Measurements from ENCODE around the gene FRS2. TPM values are rescaled to one million over a fixed set of nuclear protein-coding genes. Genes with fewer than 3 reads are reported as not detected.
A peak's percentile ranks its signal among the peaks of the same experiment; 100 is the strongest.

FRS2 gene
- total and polyA plus RNA-seq, 2 of the 4 experiments (the other 2 are of a cell fraction) = 12.4 to 58.3 TPM

GRCh38 chr12:69623970-69624369 lies 153.8 kb downstream of the FRS2 start:
- POLR2A ChIA-PET (ENCODE audit: unreplicated experiment) = no interaction called here
- H3K4me3 ChIP-seq (ENCODE audit: insufficient read depth, low read depth, low read length) = no peak overlapping the region
- intact Hi-C loops (cut with micrococcal nuclease) (no loop called here), in situ Hi-C loops (cut with MboI; ENCODE audit: low sequenced_read_pairs) (no loop called here), dilution Hi-C loops (cut with HindIII; ENCODE audit: low sequenced_read_pairs, unreplicated experiment) (no loop called here)
- no peak overlapping the region for H2BK120ac ChIP-seq (ENCODE audit: low read depth, low read length)
- H4K20me1 ChIP-seq (ENCODE audit: insufficient read depth, low read length) = no peaks in the 10 kb centered on the region
- no peak overlapping the region for H2BK20ac ChIP-seq (ENCODE audit: low read depth, low read length)
- ATAC-seq (ENCODE audit: low read depth) (peak; percentile 59; the same call in 1 of the 2 replicates), DNase-seq (peak; percentile 13)
- no peak overlapping the region for H3K27ac ChIP-seq (ENCODE audit: insufficient read depth, low read length)
- no peak overlapping the region for H3K23ac ChIP-seq (ENCODE audit: low read depth, low read length)
- H3K79me1 ChIP-seq (ENCODE audit: low read depth in 1 of 2, low read length in 2 of 2) = no peaks in the 10 kb centered on the region
- no peak overlapping the region for H4K8ac ChIP-seq (ENCODE audit: low read depth in 2 of 2, low read length in 2 of 2)
- no TSS peak for BruUV-seq (replicated peaks)
- no peak overlapping the region for H3K18ac ChIP-seq (ENCODE audit: low read depth, low read length)
- no peak overlapping the region for H3K56ac ChIP-seq (ENCODE audit: extremely low read depth, insufficient read depth, low read length)
- no peak overlapping the region for H2AK9ac ChIP-seq (replicated peaks; ENCODE audit: low read depth, low read length, poor library complexity)
- no peak overlapping the region for H2AK5ac ChIP-seq (ENCODE audit: low read depth, low read length)
- H3K9ac ChIP-seq (ENCODE audit: low read depth, low read length) = no peak overlapping the region
- H3K27me3 ChIP-seq (ENCODE audit: control insufficient read depth, insufficient read depth, low read length) = peaks cover 17% of the 10 kb centered on the region
- no peak for TF ChIP-seq RAD21 (IDR thresholded peaks at IDR 0.05; ENCODE audit: low read length)
- no peak for TF ChIP-seq USF2 (IDR thresholded peaks at IDR 0.05; ENCODE audit: low read depth, low read length)
- TF ChIP-seq NFE2L2 (IDR thresholded peaks at IDR 0.05; ENCODE audit: low read depth, low read length) = no peak
- no peak for TF ChIP-seq BHLHE40 (IDR thresholded peaks at IDR 0.05; ENCODE audit: low read depth, low read length)
- TF ChIP-seq CHD1 (IDR thresholded peaks at IDR 0.05; ENCODE audit: low read depth, low read length) = no peak
- no peak for TF ChIP-seq SMC3 (IDR thresholded peaks at IDR 0.05; ENCODE audit: low read depth, low read length)
- no peak for TF ChIP-seq RFX5 (IDR thresholded peaks at IDR 0.05; ENCODE audit: low read depth, low read length)
- no peak for TF ChIP-seq MXI1 (IDR thresholded peaks at IDR 0.05; ENCODE audit: borderline replicate concordance, low read depth, low read length)
- no peak for TF ChIP-seq CTCF (conservative IDR thresholded peaks at IDR 0.05; ENCODE audit: low read depth, low read length)
- no peak for TF ChIP-seq CEBPB (IDR thresholded peaks at IDR 0.05; ENCODE audit: low read depth, low read length)
- TF ChIP-seq ELK1 (IDR thresholded peaks at IDR 0.05; ENCODE audit: borderline replicate concordance, low read depth, low read length) = no peak
- no peak for TF ChIP-seq FOS (IDR thresholded peaks at IDR 0.05; ENCODE audit: low read depth, low read length)
- no peak for TF ChIP-seq RCOR1 (IDR thresholded peaks at IDR 0.05; ENCODE audit: insufficient replicate concordance, low read length)
- no peak for TF ChIP-seq POLR2A (IDR thresholded peaks at IDR 0.05; ENCODE audit: low read depth, low read length)
- no peak for TF ChIP-seq MAFK (IDR thresholded peaks at IDR 0.05; ENCODE audit: low read depth, low read length)
- no peak for TF ChIP-seq MAZ (IDR thresholded peaks at IDR 0.05; ENCODE audit: borderline replicate concordance, low read depth, low read length)
- H4K91ac ChIP-seq (ENCODE audit: insufficient read depth, low read depth, low read length) = no peak overlapping the region
- H3K4me1 ChIP-seq (ENCODE audit: control insufficient read depth, insufficient read depth, low read length) = no peaks in the 10 kb centered on the region
- CTCF ChIA-PET = no interaction called here
- WGBS, 2 experiments (ENCODE audit: extremely low coverage in 2 of 2, insufficient read length in 1 of 2) = 32% methylated on average over 3 of the region's 13 CpGs; no CpG with 5 or more reads in 1 of the 2 experiments
- no peak overlapping the region for H4K5ac ChIP-seq (ENCODE audit: low read depth, low read length)
- H3K36me3 ChIP-seq (ENCODE audit: control insufficient read depth, insufficient read depth, low read length) = no peaks in the 10 kb centered on the region
- no peaks in the 10 kb centered on the region for H3K9me1 ChIP-seq (ENCODE audit: insufficient read depth, low read length)
- no peaks in the 10 kb centered on the region for H3K9me3 ChIP-seq (ENCODE audit: control insufficient read depth, insufficient read depth, low read length)
- no peak overlapping the region for H2AFZ ChIP-seq (replicated peaks; ENCODE audit: low read length, poor library complexity)
- no peak overlapping the region for H3K4me2 ChIP-seq (ENCODE audit: low read depth, low read length)
- no peak overlapping the region for H2BK15ac ChIP-seq (ENCODE audit: low read depth, low read length)
- no peak overlapping the region for H2BK5ac ChIP-seq (ENCODE audit: low read depth, low read length, poor library complexity, severe bottlenecking)
- no peak overlapping the region for H3K4ac ChIP-seq (ENCODE audit: low read depth, low read length)
- H3K14ac ChIP-seq (replicated peaks; ENCODE audit: low read depth, low read length) = no peak overlapping the region
